HG03097 (cell line): ENCODE results near the gene ARL6IP4.
"Not testable (repeated sequence)": the region's sequence is repeated elsewhere in the genome, so short reads cannot be mapped to it uniquely, and the experiment has no call there.

Experiments used
- ATAC-seq: cut with Tn5 transposase; IDR thresholded peaks from one replicate; pipeline ENCODE4 v1.9.1; 2021; ENCODE audit not compliant: unreplicated experiment, low FRiP score

Gene ARL6IP4

GRCh38 chr12:123005081-123005626 lies 24.7 kb downstream of the ARL6IP4 start:
- ATAC-seq, result no peak

- ATAC-seq, result no peak
Measured at GRCh38 chr12:123006977-123007376, 26.5 kb downstream of the ARL6IP4 start.

- no peak for ATAC-seq
Measured at GRCh38 chr12:123010110-123010509, 29.6 kb downstream of the ARL6IP4 start.

GRCh38 chr12:123010681-123011080 lies 30.2 kb downstream of the ARL6IP4 start:
- ATAC-seq, result no peak

- no peak for ATAC-seq
Measured at GRCh38 chr12:123011701-123012100, 31.2 kb downstream of the ARL6IP4 start.

GRCh38 chr12:123013185-123014095 lies 33.0 kb downstream of the ARL6IP4 start:
- no peak for ATAC-seq

GRCh38 chr12:123014473-123014872 lies 34.0 kb downstream of the ARL6IP4 start:
- not testable (repeated sequence) for ATAC-seq

GRCh38 chr12:123017753-123018152 lies 37.3 kb downstream of the ARL6IP4 start:
- ATAC-seq, result no peak

GRCh38 chr12:123019841-123020138 lies 39.3 kb downstream of the ARL6IP4 start:
- no peak for ATAC-seq

GRCh38 chr12:123021688-123022604 lies 41.5 kb downstream of the ARL6IP4 start:
- no peak for ATAC-seq

GRCh38 chr12:123022846-123023245 lies 42.4 kb downstream of the ARL6IP4 start:
- ATAC-seq, result no peak

GRCh38 chr12:123024819-123025391 lies 44.4 kb downstream of the ARL6IP4 start:
- ATAC-seq, result no peak

- no peak for ATAC-seq
Measured at GRCh38 chr12:123026094-123026853, 45.8 kb downstream of the ARL6IP4 start.

- no peak for ATAC-seq
Measured at GRCh38 chr12:123027726-123028445, 47.4 kb downstream of the ARL6IP4 start.

- ATAC-seq, result no peak
Measured at GRCh38 chr12:123028475-123028874, 48.0 kb downstream of the ARL6IP4 start.

GRCh38 chr12:123029550-123029949 lies 49.1 kb downstream of the ARL6IP4 start:
- no peak for ATAC-seq

GRCh38 chr12:123030686-123031085 lies 50.2 kb downstream of the ARL6IP4 start:
- no peak for ATAC-seq

GRCh38 chr12:123031171-123031845 lies 50.8 kb downstream of the ARL6IP4 start:
- ATAC-seq, result no peak
